WTC11 (cell line): ENCODE results near the gene TRPC3. TPM values are rescaled to one million over a fixed set of nuclear protein-coding genes. Genes with fewer than 3 reads are reported as not detected.
"Not testable (repeated sequence)": the region's sequence is repeated elsewhere in the genome, so short reads cannot be mapped to it uniquely, and the experiment has no call there.

ENCODE experiments used
- ATAC-seq: fragments of 200-7000 bp; cut with Tn5 transposase; 2 replicates; pipeline ENCODE4 v1.10.0; 2021; ENCODE audit warnings: mild to moderate bottlenecking, moderate library complexity
- CTCF ChIA-PET: fragments of 300-600 bp; sonication (Branson Sonifier 250); formaldehyde crosslinking; loops from one replicate; lab custom pipeline; 2021; ENCODE audit warnings: antibody characterized with exemption; lab: Charles Lee
- POLR2A ChIA-PET: fragments of 350-600 bp; sonication (Branson Sonifier 250); formaldehyde crosslinking; loops from one replicate; lab custom pipeline; 2021; ENCODE audit warnings: antibody characterized with exemption; lab: Charles Lee
- DNase-seq: peaks from one replicate; pipeline ENCODE4 v3.0.0; 2021; ENCODE audit warnings: low spot score
- H3K27ac Mint-ChIP-seq: 2 replicates; pipeline ENCODE4 v1.8.0; 2021; ENCODE audit warnings: mixed read lengths
- H3K27me3 Mint-ChIP-seq: 2 replicates; pipeline ENCODE4 v1.8.0; 2021; ENCODE audit warnings: low read depth, mild to moderate bottlenecking, moderate library complexity, mixed read lengths
- H3K36me3 Mint-ChIP-seq: 2 replicates; pipeline ENCODE4 v1.8.0; 2021; ENCODE audit warnings: mixed read lengths
- H3K4me1 Mint-ChIP-seq: 2 replicates; pipeline ENCODE4 v1.8.0; 2022; ENCODE audit warnings: mixed read lengths
- H3K4me3 Mint-ChIP-seq: 2 replicates; pipeline ENCODE4 v1.8.0; 2021; ENCODE audit warnings: mild to moderate bottlenecking, moderate library complexity, mixed read lengths
- H3K9me3 Mint-ChIP-seq: 2 replicates; pipeline ENCODE4 v1.8.0; 2021; ENCODE audit warnings: mixed read lengths
- ATF2 ChIP-seq: sonication (generic); formaldehyde crosslinking; IDR thresholded peaks from 2 replicates; pipeline ENCODE4 v1.8.1; 2022; ENCODE audit warnings: low read depth, missing genetic modification reagents, borderline replicate concordance
- ATF3 ChIP-seq: sonication (generic); formaldehyde crosslinking; conservative IDR thresholded peaks from 2 replicates; pipeline ENCODE4 v1.8.1; 2022; ENCODE audit warnings: mild to moderate bottlenecking, missing genetic modification reagents
- CTCF ChIP-seq: fragments of 200-600 bp; IDR thresholded peaks from 2 replicates; pipeline ENCODE4 v1.8.0; 2022; ENCODE audit warnings: antibody characterized with exemption
- E2F4 ChIP-seq: sonication (generic); formaldehyde crosslinking; IDR thresholded peaks from 2 replicates; pipeline ENCODE4 v1.8.1; 2022; ENCODE audit warnings: low read depth, mild to moderate bottlenecking, moderate library complexity, missing genetic modification reagents, borderline replicate concordance
- E2F5 ChIP-seq: sonication (generic); formaldehyde crosslinking; IDR thresholded peaks from 2 replicates; pipeline ENCODE4 v1.8.1; 2022; ENCODE audit warnings: mild to moderate bottlenecking, moderate library complexity, missing genetic modification reagents
- ELF4 ChIP-seq: sonication (generic); formaldehyde crosslinking; IDR thresholded peaks from 2 replicates; pipeline ENCODE4 v1.8.1; 2022; ENCODE audit warnings: low read depth, mild to moderate bottlenecking, moderate library complexity, missing genetic modification reagents
- EMX1 ChIP-seq: fragments of 250-450 bp; sonication (Bioruptor Pico); IDR thresholded peaks from 2 replicates; pipeline ENCODE4 v1.8.0; 2021; ENCODE audit warnings: mild to moderate bottlenecking
- FOXJ3 ChIP-seq: sonication (generic); formaldehyde crosslinking; IDR thresholded peaks from 2 replicates; pipeline ENCODE4 v1.9.0; 2021; ENCODE audit warnings: missing genetic modification reagents, mild to moderate bottlenecking, borderline replicate concordance
- FOXP1 ChIP-seq: sonication (generic); formaldehyde crosslinking; IDR thresholded peaks from 2 replicates; pipeline ENCODE4 v1.8.0; 2022; ENCODE audit warnings: missing genetic modification reagents, mild to moderate bottlenecking, moderate library complexity, borderline replicate concordance
- FOXP4 ChIP-seq: sonication (generic); formaldehyde crosslinking; IDR thresholded peaks from 2 replicates; pipeline ENCODE4 v1.8.0; 2022; ENCODE audit warnings: mild to moderate bottlenecking, missing genetic modification reagents
- IRF1 ChIP-seq: sonication (generic); formaldehyde crosslinking; IDR thresholded peaks from 2 replicates; pipeline ENCODE4 v1.8.0; 2023; ENCODE audit warnings: missing genetic modification reagents
- JUN ChIP-seq: sonication (generic); formaldehyde crosslinking; IDR thresholded peaks from 2 replicates; pipeline ENCODE4 v1.8.0; 2023; ENCODE audit warnings: mild to moderate bottlenecking, missing genetic modification reagents
- MLX ChIP-seq: sonication (generic); formaldehyde crosslinking; IDR thresholded peaks from 2 replicates; pipeline ENCODE4 v1.8.1; 2023; ENCODE audit warnings: mild to moderate bottlenecking, missing genetic modification reagents, moderate library complexity
- MYBL2 ChIP-seq: sonication (generic); formaldehyde crosslinking; IDR thresholded peaks from 2 replicates; pipeline ENCODE4 v1.8.1; 2023; ENCODE audit warnings: mild to moderate bottlenecking, moderate library complexity, missing genetic modification reagents
- NFATC4 ChIP-seq: fragments of 250-450 bp; sonication (Bioruptor Pico); IDR thresholded peaks from 2 replicates; pipeline ENCODE4 v1.9.0; 2021; ENCODE audit warnings: mild to moderate bottlenecking
- NR1H2 ChIP-seq: sonication (generic); formaldehyde crosslinking; IDR thresholded peaks from 2 replicates; pipeline ENCODE4 v1.9.0; 2021; ENCODE audit warnings: mild to moderate bottlenecking, moderate library complexity, missing genetic modification reagents
- PRDM15 ChIP-seq: sonication (generic); formaldehyde crosslinking; IDR thresholded peaks from 2 replicates; pipeline ENCODE4 v1.8.0; 2022; ENCODE audit warnings: missing genetic modification reagents
- USF1 ChIP-seq: sonication (generic); formaldehyde crosslinking; IDR thresholded peaks from 2 replicates; pipeline ENCODE4 v1.8.0; 2022; ENCODE audit warnings: mild to moderate bottlenecking, missing genetic modification reagents
- ZNF263 ChIP-seq: sonication (generic); formaldehyde crosslinking; IDR thresholded peaks from 2 replicates; pipeline ENCODE4 v1.8.1; 2022; ENCODE audit warnings: low read depth, mild to moderate bottlenecking, moderate library complexity, missing genetic modification reagents
- ZNF416 ChIP-seq: fragments of 250-450 bp; sonication (Bioruptor Pico); IDR thresholded peaks from 2 replicates; pipeline ENCODE4 v1.9.0; 2021; ENCODE audit warnings: mild to moderate bottlenecking, inconsistent platforms
- total RNA-seq: library from RNA; stranded (reverse); gene quantifications from 3 replicates; pipeline ENCODE4 v1.2.3, GENCODE V29; 2021

The TRPC3 gene
- total RNA-seq, 1 experiment from 2014 or later: 0.26 TPM

- TF ChIP-seq PRDM15 (CRISPR knock-in tag) (no peak), ZNF416 (no peak), JUN (CRISPR knock-in tag) (no peak), ELF4 (CRISPR knock-in tag) (no peak), CTCF (no peak), FOXP4 (no peak), USF1 (CRISPR knock-in tag) (no peak), ATF2 (no peak), FOXP1 (CRISPR knock-in tag) (no peak)
Measured at GRCh38 chr4:121930304-121930703, 21.6 kb downstream of the TRPC3 start (continued).

- no peaks in the 10 kb centered on the region for H3K36me3 Mint-ChIP-seq
- POLR2A ChIA-PET: no interaction called here
- no peaks in the 10 kb centered on the region for H3K9me3 Mint-ChIP-seq
- no peaks in the 10 kb centered on the region for H3K4me1 Mint-ChIP-seq
- H3K27ac Mint-ChIP-seq: no peak overlapping the region
- TF ChIP-seq IRF1 (CRISPR knock-in tag) (no peak), MYBL2 (no peak), MLX (CRISPR knock-in tag) (no peak), JUN (CRISPR knock-in tag) (no peak), E2F5 (CRISPR knock-in tag) (no peak), ZNF263 (CRISPR knock-in tag) (no peak), EMX1 (CRISPR knock-in tag) (no peak), NR1H2 (no peak), E2F4 (no peak), NFATC4 (no peak), FOXJ3 (no peak), ATF3 (CRISPR knock-in tag) (no peak)
- no peak overlapping the region for H3K4me3 Mint-ChIP-seq
- H3K27me3 Mint-ChIP-seq: no peaks in the 10 kb centered on the region
- DNase-seq (no peak), ATAC-seq (no peak)
- CTCF ChIA-PET: no interaction called here
Measured at GRCh38 chr4:121927948-121928347, 23.9 kb downstream of the TRPC3 start.

- H3K27ac Mint-ChIP-seq, H3K36me3 Mint-ChIP-seq, H3K4me1 Mint-ChIP-seq, H3K4me3 Mint-ChIP-seq, DNase-seq, CTCF ChIA-PET, POLR2A ChIA-PET, H3K27me3 Mint-ChIP-seq, ATAC-seq, H3K9me3 Mint-ChIP-seq: not testable (repeated sequence)
Measured at GRCh38 chr4:121926490-121926889, 25.4 kb downstream of the TRPC3 start.
